ENCODE results near the gene RAB11FIP5.

RAB11FIP5 gene

DNA sequence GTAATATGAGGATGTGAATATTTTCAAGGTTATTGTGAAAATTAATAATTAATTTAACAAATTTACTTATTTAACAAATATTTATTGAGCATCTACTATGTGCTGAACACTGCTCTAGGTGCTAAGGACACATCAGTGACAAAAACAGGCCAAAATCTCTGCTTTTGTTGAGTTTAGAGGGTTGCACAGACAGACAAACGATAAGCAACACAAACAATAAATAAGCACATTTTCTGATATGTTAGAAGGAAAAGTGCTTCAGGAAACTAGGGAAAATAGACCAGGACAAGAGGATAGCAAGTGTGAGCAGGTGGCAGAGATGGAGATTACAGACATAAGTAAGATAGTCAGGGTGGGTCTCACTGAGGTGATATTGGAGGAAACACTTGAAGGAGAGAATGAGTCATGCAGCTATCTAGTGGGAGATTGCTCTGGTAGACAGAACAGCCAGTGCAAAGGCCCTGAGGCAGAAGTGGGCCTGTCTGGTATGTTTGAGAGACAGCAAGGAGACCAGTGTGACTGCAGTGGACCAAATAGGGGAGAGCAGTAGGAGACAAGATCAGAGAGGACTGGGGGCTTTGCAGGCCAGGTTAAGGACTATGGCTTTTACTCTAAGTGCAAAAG, 79.5 kb downstream of the RAB11FIP5 start:
- peak in 1 of 5 experiments; percentile 21 for DNase-seq

DNA sequence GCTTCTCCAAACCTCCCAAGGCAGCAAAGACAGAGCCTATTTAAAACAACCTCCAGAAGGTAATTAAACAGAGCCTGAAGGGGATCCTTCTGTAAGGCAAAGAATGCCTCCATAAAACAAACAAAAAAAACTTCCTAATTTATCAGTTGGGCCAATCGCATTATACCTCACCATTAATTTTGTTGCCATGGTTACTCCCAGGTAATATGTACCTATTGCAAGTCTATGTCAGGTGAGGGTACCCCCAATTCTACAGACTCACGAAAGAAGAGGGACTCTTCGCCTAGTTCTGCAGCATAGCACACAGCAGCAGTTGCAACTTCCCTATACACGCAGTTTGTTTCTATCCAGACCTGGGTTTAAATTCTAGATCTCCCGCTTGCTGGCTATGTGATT, 80.0 kb downstream of the RAB11FIP5 start:
- no peak for DNase-seq

- no peak for DNase-seq
Measured at GRCh38 chr2:73031725-73032701, 80.7 kb downstream of the RAB11FIP5 start.

GRCh38 chr2:73031095-73031678, 81.6 kb downstream of the RAB11FIP5 start:
- DNase-seq = no peak

- no peak for DNase-seq
Measured at GRCh38 chr2:73028841-73029240, 83.9 kb downstream of the RAB11FIP5 start.

DNA sequence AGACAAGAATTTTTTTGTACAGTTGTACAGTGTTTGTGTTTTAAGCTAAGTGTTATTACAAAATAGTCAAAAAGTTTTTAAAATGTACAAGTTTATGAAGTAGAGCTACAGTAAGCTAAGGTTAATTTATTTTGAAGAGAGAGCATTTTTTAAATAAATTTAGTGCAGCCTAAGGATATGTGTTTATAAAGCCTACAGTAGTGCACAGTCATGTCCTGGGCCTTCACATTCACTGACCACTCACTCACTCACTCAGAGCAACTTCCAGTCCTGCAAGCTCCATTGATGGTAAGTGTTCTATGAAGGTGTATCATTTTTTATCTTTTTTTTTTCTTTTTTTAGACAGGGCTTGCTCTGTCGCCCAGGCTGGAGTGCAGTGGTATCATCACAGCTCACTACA, 85.4 kb downstream of the RAB11FIP5 start:
- DNase-seq = no peak

- DNase-seq = no peak
Measured at GRCh38 chr2:73023497-73023896, 89.3 kb downstream of the RAB11FIP5 start.
